GM21515 (cell line): ENCODE data around the gene IPCEF1.
"Not testable (repeated sequence)": the region's sequence is repeated elsewhere in the genome, so short reads cannot be mapped to it uniquely, and the experiment has no call there.

Source experiments
- ATAC-seq: cut with Tn5 transposase; IDR thresholded peaks from one replicate; pipeline ENCODE4 v1.9.1; 2021; ENCODE audit not compliant: unreplicated experiment

Gene IPCEF1

DNA sequence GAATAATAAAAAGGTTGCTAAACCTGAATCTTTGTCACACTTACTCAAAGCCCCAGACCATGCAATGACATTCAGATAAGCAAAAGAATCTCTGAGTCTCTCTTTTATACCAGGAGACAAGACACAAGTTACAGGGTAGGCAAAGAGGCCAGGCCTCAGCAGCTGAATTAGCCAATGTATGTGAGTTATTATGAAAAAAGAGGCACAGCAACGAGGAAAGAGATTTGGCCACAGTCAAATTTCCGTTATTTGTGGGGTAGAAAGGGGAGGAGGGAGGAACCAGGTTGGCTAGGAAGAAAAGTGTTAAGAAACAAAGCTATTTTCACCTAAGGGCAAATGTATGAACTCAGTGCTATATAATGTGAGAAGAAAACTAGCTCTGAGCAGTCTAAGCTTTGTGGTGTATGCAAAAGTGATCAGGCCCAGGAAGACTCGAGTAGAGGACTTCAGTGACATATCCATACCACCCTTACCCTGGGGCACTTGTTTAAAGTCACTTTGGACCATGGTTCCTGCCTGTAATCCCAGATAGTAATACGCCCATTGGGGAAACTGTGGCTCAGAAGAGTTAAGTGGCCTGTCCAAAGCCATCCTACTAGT lies 19.1 kb downstream of the IPCEF1 start:
- no peak for ATAC-seq

- ATAC-seq: not testable (repeated sequence)
Measured at GRCh38 chr6:154334147-154334546, 22.5 kb downstream of the IPCEF1 start.

DNA sequence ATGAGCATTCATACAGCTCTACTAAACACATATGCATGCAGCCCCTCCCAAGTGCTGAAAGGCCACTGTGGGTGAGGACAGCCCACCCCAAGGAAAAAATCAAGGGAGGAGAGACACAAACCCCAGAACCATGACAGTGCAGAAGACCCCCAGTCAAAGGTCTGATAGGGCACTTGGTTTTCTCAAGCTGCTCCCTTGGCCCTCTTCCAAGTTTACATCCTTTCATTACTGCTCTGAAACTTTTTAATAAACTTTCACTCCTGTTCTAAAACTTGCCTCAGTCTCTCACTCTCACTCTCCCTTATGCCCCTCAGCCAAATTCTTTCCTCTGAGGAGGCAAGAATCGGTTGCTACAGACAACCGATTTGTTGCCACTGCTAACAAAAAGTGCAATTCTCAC lies 24.9 kb downstream of the IPCEF1 start:
- ATAC-seq: no peak

- ATAC-seq: no peak
Measured at GRCh38 chr6:154329350-154330170, 27.0 kb downstream of the IPCEF1 start.

DNA sequence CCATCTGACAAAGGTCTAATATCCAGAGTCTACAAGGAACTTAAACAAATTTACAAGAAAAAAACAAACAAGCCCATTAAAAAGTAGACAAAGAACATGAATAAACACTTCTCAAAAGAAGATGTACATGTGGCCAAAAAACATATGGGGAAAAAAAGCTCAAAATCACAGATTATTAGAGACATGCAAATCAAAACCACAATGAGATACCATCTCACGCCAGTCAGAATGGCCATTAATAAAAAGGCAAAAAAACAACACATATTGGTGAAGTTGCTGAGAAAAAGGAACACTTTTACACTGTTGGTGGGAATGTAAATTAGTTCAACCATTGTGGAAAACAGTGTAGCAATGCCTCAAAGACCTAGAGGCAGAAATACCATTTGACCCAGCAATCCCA lies 29.3 kb downstream of the IPCEF1 start:
- not testable (repeated sequence) for ATAC-seq

DNA sequence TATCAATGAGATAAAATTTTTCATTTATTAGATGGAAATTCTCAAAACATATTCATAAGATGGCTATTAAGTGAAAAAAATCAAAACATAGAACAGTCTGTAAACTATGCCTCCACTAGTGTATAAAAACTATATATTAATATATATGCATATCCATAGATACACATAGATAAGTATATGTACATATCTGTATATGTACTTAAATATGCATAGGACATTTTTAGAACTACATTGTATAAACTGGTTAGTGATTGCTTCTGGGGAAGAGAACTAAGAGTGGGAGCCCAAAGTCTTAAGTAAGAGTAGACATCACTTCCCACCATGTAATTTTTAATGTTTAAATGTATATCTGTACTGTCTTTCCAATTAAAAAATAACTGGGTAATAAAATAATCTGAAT lies 31.5 kb downstream of the IPCEF1 start:
- no peak for ATAC-seq

- no peak for ATAC-seq
Measured at GRCh38 chr6:154320181-154320580, 36.4 kb downstream of the IPCEF1 start.

DNA sequence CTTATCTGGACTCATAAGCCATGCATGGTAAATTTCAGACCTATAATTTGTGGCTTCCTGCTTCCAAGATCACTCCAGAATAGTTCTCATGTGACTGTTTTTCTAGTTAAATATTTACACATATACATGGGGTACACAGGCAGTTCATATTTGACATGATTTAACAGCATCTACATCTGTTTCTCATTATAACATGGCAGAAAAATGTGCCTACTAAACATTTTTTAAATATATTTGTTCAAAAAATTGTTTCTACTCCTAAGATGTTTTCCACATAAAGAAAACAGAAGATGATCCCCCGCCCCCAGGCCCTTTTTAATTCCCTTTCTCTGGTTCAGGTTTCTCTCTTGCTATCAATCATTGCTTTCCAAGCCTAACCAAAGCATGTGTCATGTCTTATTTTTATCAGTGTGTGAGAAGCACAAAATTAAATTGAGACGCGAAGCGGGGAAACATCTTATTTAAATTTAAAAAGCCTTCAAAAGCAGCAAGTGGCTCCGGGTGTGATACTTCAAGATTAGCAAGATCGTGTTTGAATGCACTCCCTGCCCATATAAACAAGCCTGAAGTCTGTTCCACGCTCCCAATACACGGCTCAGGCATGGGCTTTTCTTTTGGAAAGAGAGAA lies 37.3 kb downstream of the IPCEF1 start:
- ATAC-seq: no peak

- no peak for ATAC-seq
Measured at GRCh38 chr6:154318721-154319120, 37.9 kb downstream of the IPCEF1 start.

DNA sequence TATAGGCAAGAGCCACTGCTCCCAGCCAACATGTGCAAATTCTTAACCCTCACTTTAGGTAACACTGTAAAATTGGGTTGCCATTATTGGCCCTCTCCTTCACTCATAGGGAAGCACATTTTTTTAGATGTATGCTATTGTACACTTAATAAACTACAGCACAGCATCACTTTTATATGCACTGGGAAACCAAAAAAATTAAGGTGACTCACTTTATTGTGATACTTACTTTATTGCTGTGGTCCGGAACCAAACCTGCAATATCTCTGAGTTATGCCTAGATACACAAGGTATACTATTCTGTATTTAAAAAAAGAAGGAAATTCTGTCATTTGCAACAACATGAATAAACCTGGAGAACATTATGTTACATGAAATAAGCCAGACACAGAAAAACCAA lies 40.5 kb downstream of the IPCEF1 start:
- ATAC-seq: no peak

GRCh38 chr6:154314084-154314483 lies 42.5 kb downstream of the IPCEF1 start:
- ATAC-seq: no peak

GRCh38 chr6:154308986-154309385 lies 47.6 kb downstream of the IPCEF1 start:
- no peak for ATAC-seq

GRCh38 chr6:154307696-154308425 lies 48.7 kb downstream of the IPCEF1 start:
- ATAC-seq: no peak

- not testable (repeated sequence) for ATAC-seq
Measured at GRCh38 chr6:154307147-154307546, 49.5 kb downstream of the IPCEF1 start.

- ATAC-seq: peak; percentile 36
Measured at GRCh38 chr6:154306696-154307095, 49.9 kb downstream of the IPCEF1 start.

- no peak for ATAC-seq
Measured at GRCh38 chr6:154304191-154304590, 52.4 kb downstream of the IPCEF1 start.

GRCh38 chr6:154303642-154304041 lies 53.0 kb downstream of the IPCEF1 start:
- not testable (repeated sequence) for ATAC-seq

DNA sequence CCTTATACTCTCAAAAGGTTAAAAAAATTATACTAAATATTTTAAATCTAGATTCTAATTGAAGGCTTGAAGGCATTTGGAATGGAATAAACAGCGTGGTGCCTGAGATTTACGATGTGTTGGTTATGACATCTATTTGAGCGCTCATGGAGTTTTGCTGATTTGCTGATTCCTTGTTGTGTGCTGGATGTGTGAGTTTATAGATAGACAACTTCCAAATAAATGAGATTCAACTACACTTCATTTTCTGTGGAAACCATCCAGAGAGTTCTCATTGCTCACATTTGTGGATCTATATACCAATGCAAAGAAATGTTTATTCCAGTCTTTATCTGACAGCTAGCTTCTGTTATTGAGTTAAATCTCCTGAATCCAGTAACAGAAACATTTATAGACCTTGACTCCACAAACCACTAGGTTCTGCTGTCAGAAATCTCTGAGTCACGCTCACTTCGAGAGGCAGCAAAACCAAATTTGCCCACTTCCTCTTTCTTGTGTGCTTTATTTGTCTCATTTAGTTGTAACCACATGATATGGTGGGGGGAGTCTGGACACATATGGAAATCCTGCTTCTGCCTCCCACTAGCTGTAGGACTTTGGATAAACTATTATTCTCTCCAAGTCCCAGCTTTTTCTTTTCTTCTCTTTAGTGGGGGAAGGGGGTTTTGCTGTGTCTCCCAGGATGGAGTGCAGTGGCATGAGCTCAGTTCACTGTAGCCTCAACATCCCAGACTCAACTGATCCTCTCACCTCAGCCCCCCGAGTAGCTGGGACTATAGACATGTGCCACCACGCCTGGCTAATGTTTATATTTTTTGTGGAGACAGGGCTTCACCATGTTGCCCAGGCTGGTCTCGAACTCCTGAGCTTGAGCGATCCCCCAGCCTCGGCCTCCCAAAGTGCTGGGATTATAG lies 54.5 kb downstream of the IPCEF1 start:
- peak; percentile 96 for ATAC-seq

DNA sequence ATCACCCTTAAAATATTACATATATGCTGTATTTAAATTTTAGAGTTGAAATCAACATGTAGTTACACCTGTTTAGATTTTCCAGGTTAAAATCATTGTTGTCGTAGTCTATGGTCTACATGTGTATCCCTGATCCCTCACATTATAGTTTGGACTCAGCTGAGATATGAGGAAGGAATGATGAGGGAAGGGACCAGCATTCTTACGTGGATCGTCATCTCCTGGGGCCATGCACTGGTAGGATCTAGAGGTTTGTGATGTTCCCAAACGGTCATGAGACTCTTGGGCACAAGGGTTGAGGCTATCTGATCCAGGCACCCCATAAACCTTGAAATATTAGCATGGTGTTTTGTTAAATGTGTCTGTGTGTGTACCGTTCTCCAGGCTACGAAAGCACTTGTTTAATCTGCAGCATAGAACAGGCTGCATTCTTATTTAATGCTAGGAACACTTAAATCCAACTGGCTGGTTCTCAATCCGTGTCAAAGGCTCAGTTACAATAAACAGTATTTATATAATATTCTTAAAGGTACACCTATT lies 55.4 kb downstream of the IPCEF1 start:
- ATAC-seq: no peak

GRCh38 chr6:154298297-154298696 lies 58.3 kb downstream of the IPCEF1 start:
- ATAC-seq: no peak
